Vagina (tissue), 2 donors: Measurements from ENCODE around the gene NPTX1.

Source experiments
- POLR2A ChIP-seq, 2 donors: fragments of 450-650 bp; IDR thresholded peaks; one replicate each; pipeline ENCODE4 v1.6.1; 2017; ENCODE audit warnings: antibody characterized with exemption in 2 of 2, mild to moderate bottlenecking in 2 of 2, moderate library complexity in 2 of 2
- TF ChIP-seq, protein P1 (sequence below), 3 experiments: fragments of 450-650 bp in 2 of 3; fragments of 200-600 bp in 1 of 3; sonication (generic) in 1 of 3; IDR thresholded peaks; one replicate each; pipeline ENCODE4 v1.5.1; 2017 to 2019; ENCODE audit warnings: antibody characterized with exemption in 3 of 3, mild to moderate bottlenecking in 2 of 3, moderate library complexity in 2 of 3

DNA sequence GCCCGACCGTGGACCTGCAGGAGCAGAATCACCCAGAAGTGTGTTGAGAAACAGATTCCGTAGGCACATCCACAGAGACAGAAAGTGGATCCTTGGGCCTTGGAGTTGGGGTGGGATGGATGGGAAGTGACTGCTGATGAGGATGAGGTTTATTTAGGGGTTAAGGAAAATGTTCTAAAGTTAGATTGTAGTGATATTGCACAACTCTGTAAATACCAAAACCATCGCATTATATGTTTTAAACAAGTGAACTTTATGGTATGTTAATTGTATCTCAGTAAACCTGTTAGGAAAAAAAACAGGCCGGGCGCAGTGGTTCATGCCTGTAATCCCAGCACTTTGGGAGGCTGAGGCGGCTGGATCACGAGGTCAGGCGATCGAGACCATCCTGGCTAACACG lies 57.8 kb downstream of the NPTX1 start:
- TF ChIP-seq, protein P1, sequence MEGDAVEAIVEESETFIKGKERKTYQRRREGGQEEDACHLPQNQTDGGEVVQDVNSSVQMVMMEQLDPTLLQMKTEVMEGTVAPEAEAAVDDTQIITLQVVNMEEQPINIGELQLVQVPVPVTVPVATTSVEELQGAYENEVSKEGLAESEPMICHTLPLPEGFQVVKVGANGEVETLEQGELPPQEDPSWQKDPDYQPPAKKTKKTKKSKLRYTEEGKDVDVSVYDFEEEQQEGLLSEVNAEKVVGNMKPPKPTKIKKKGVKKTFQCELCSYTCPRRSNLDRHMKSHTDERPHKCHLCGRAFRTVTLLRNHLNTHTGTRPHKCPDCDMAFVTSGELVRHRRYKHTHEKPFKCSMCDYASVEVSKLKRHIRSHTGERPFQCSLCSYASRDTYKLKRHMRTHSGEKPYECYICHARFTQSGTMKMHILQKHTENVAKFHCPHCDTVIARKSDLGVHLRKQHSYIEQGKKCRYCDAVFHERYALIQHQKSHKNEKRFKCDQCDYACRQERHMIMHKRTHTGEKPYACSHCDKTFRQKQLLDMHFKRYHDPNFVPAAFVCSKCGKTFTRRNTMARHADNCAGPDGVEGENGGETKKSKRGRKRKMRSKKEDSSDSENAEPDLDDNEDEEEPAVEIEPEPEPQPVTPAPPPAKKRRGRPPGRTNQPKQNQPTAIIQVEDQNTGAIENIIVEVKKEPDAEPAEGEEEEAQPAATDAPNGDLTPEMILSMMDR (IDR thresholded peaks at IDR 0.05), result no peak
- TF ChIP-seq POLR2A (IDR thresholded peaks at IDR 0.05), result no peak
